ENCODE results near the gene AIF1.

- TF ChIP-seq SUZ12 (IDR thresholded peaks at IDR 0.05; ENCODE audit: extremely low read depth, insufficient read depth, insufficient read length) (no peak), YY1 (IDR thresholded peaks at IDR 0.05; ENCODE audit: insufficient read depth, insufficient read length) (no peak), ZNF274 (IDR thresholded peaks at IDR 0.05; ENCODE audit: low read depth, low read length) (no peak)
Observed at GRCh38 chr6:31642798-31643570, 27.9 kb downstream of the AIF1 start.

Measured in NT2/D1 (cell line).